ENCODE data around the gene SUN2.

- TF ChIP-seq CTCF (IDR thresholded peaks at IDR 0.05) (no peak), EP300 (IDR thresholded peaks at IDR 0.05) (no peak), POLR2AphosphoS5 (IDR thresholded peaks at IDR 0.05) (peak in 1 of 2 donors; percentile 54), POLR2A (IDR thresholded peaks at IDR 0.05; ENCODE audit: low read depth) (no peak)
These were observed 23.5 kb downstream of the SUN2 start for GRCh38 chr22:38732251-38732815.
